PC-3 (cell line): Measurements from ENCODE around the gene SELENOM. TPM values are rescaled to one million over a fixed set of nuclear protein-coding genes. Genes with fewer than 3 reads are reported as not detected.

Experiments used
- ATAC-seq: fragments of 200-7000 bp; cut with Tn5 transposase; 2 replicates; pipeline ENCODE4 v1.9.1; 2020; ENCODE audit warnings: mild to moderate bottlenecking, moderate library complexity
- BruUV-seq: library from RNA; stranded (reverse); fragments of 400-500 nt; replicated peaks from 2 replicates; lab custom pipeline; 2021; lab: Mats Ljungman, UMichigan
- CTCF ChIA-PET: fragments of 300-600 bp; sonication (Branson Sonifier 250); formaldehyde crosslinking; loops from one replicate; lab custom pipeline; 2022; ENCODE audit warnings: antibody characterized with exemption; lab: Charles Lee
- POLR2A ChIA-PET: fragments of 300-600 bp; sonication (Branson Sonifier 250); formaldehyde crosslinking; loops from one replicate; lab custom pipeline; 2022; ENCODE audit warnings: antibody characterized with exemption; ENCODE audit not compliant: unreplicated experiment; lab: Charles Lee
- DNase-seq: peaks from one replicate; pipeline ENCODE4 v3.0.0-alpha.2; 2015
- H2AFZ ChIP-seq: fragments of 300-600 bp; sonication (generic); 2 replicates; pipeline ENCODE4 v1.6.0; 2016; ENCODE audit warnings: antibody characterized with exemption, low read length
- H3F3A ChIP-seq: fragments of 300-600 bp; sonication (generic); one replicate; pipeline ENCODE4 v1.6.0; 2017; ENCODE audit warnings: antibody characterized with exemption, low read length, control low read depth, mild to moderate bottlenecking; ENCODE audit not compliant: unreplicated experiment
- H3K27ac ChIP-seq: fragments of 300-600 bp; sonication (generic); 2 replicates; pipeline ENCODE4 v1.5.1; 2016; ENCODE audit warnings: mild to moderate bottlenecking, low read length
- H3K27me3 ChIP-seq: fragments of 300-600 bp; sonication (generic); 2 replicates; pipeline ENCODE4 v1.6.1; 2016; ENCODE audit warnings: low read length, mixed read lengths
- H3K36me3 ChIP-seq: fragments of 300-600 bp; sonication (generic); 2 replicates; pipeline ENCODE4 v1.6.1; 2016; ENCODE audit warnings: low read depth, mixed run types, low read length, mixed read lengths
- H3K4me1 ChIP-seq: fragments of 300-600 bp; sonication (generic); 2 replicates; pipeline ENCODE4 v1.5.1; 2016; ENCODE audit warnings: low read length; ENCODE audit not compliant: insufficient read depth
- H3K4me2 ChIP-seq: fragments of 300-600 bp; sonication (generic); 2 replicates; pipeline ENCODE4 v1.6.0; 2016; ENCODE audit warnings: low read length
- H3K4me3 ChIP-seq: fragments of 300-600 bp; sonication (generic); 2 replicates; pipeline ENCODE4 v1.5.1; 2016; ENCODE audit warnings: mild to moderate bottlenecking, low read length, mixed read lengths
- H3K79me2 ChIP-seq: fragments of 300-600 bp; sonication (generic); 2 replicates; pipeline ENCODE4 v1.6.1; 2017; ENCODE audit warnings: low read length, mixed read lengths
- H3K9ac ChIP-seq: fragments of 300-600 bp; sonication (generic); 2 replicates; pipeline ENCODE4 v1.6.0; 2016; ENCODE audit warnings: mild to moderate bottlenecking, low read length
- H3K9me2 ChIP-seq: fragments of 300-600 bp; sonication (generic); replicated peaks from 2 replicates; pipeline ENCODE4 v1.6.1; 2016; ENCODE audit warnings: mixed run types, low read length, mixed read lengths
- H3K9me3 ChIP-seq: fragments of 300-600 bp; sonication (generic); 2 replicates; pipeline ENCODE4 v1.6.1; 2016; ENCODE audit warnings: low read length, mixed read lengths
- H4K20me1 ChIP-seq: fragments of 300-600 bp; sonication (generic); 2 replicates; pipeline ENCODE4 v1.6.1; 2016; ENCODE audit warnings: low read length, mixed read lengths
- EZH2 ChIP-seq: fragments of 300-600 bp; sonication (generic); IDR thresholded peaks from one replicate; pipeline ENCODE4 v1.6.1; 2017; ENCODE audit warnings: antibody characterized with exemption, mild to moderate bottlenecking, low read length; ENCODE audit not compliant: unreplicated experiment
- EZH2phosphoT487 ChIP-seq: fragments of 300-600 bp; sonication (generic); IDR thresholded peaks from 2 replicates; pipeline ENCODE4 v1.6.1; 2018; ENCODE audit warnings: mild to moderate bottlenecking, antibody characterized with exemption, low read length, borderline replicate concordance
- intact Hi-C: fragments of 100-400 bp; cut with micrococcal nuclease; formaldehyde crosslinking; loops from 2 replicates; pipeline ENCODE4 v1.9.0; 2023
- total RNA-seq: library from RNA; depleted of rRNA; stranded (reverse); fragments of >200 nt; gene quantifications from 2 replicates; pipeline ENCODE4 v1.2.3, GENCODE V29; 2014; rRNA removed
- TF ChIP-seq, protein P1 (sequence below): fragments of 300-600 bp; sonication (generic); conservative IDR thresholded peaks from 2 replicates; pipeline ENCODE4 v1.5.1; 2017; ENCODE audit warnings: antibody characterized with exemption, low read depth, mild to moderate bottlenecking, low read length

Gene SELENOM
- total RNA-seq, 1 experiment from 2014 or later: 36.8 TPM

DNA sequence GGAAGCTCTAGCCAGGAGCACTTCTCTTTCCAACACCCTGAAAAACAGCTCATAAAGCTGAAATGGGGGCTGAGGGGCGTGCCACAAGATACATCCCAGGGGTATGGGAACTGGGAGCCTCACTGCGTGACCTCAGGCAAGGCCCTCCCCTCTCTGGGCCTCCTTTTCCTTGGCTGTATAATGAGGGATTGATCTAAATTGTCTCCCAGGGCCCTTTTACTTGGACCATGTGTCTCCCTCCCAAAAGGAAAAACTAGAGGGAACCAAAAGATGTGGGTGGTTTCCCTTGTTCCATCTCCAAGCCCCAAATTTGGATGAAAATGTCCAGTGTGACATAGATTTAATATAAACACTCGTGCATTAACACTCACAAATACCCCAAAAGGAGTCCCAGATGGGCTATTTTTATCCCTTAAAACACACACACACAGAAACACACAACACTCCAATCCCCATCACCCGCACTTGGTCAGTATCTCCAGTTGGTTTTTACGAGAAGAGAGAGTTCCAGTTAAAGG is 52.2 kb downstream of the SELENOM start:
- no peak for DNase-seq
- no peaks in the 10 kb centered on the region for H3K9me2 ChIP-seq
- H3K4me1 ChIP-seq: peaks cover 11% of the 10 kb centered on the region; the same call in 1 of the 2 replicates
- BruUV-seq: no TSS peak
- POLR2A ChIA-PET: interaction anchor here (0.6 kb wide), 1 partner anchor 27 kb away, joined by 3 read pairs; no protein-coding TSS in a partner anchor
- no peak overlapping the region for H2AFZ ChIP-seq
- no peaks in the 10 kb centered on the region for H3F3A ChIP-seq
- H3K4me3 ChIP-seq: no peak overlapping the region
- no peaks in the 10 kb centered on the region for H4K20me1 ChIP-seq
- no peaks in the 10 kb centered on the region for H3K27me3 ChIP-seq
- peak overlapping the region; percentile 33; the same call in 1 of the 2 replicates for H3K4me2 ChIP-seq
- ATAC-seq: no peak
- intact Hi-C loops: no loop called here
- no peaks in the 10 kb centered on the region for H3K36me3 ChIP-seq
- no peaks in the 10 kb centered on the region for H3K9me3 ChIP-seq
- H3K79me2 ChIP-seq: no peaks in the 10 kb centered on the region
- H3K27ac ChIP-seq: peak overlapping the region; percentile 23; the same call in 1 of the 2 replicates
- TF ChIP-seq EZH2phosphoT487 (no peak), EZH2 (no peak)
- TF ChIP-seq, protein P1, sequence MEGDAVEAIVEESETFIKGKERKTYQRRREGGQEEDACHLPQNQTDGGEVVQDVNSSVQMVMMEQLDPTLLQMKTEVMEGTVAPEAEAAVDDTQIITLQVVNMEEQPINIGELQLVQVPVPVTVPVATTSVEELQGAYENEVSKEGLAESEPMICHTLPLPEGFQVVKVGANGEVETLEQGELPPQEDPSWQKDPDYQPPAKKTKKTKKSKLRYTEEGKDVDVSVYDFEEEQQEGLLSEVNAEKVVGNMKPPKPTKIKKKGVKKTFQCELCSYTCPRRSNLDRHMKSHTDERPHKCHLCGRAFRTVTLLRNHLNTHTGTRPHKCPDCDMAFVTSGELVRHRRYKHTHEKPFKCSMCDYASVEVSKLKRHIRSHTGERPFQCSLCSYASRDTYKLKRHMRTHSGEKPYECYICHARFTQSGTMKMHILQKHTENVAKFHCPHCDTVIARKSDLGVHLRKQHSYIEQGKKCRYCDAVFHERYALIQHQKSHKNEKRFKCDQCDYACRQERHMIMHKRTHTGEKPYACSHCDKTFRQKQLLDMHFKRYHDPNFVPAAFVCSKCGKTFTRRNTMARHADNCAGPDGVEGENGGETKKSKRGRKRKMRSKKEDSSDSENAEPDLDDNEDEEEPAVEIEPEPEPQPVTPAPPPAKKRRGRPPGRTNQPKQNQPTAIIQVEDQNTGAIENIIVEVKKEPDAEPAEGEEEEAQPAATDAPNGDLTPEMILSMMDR: no peak
- no peak overlapping the region for H3K9ac ChIP-seq
- CTCF ChIA-PET: no interaction called here

Other genes starting within 250 kb of the SELENOM start
- 12.0 and 29.9 TPM in 2 replicates for gene MORC2, start 138.8 kb downstream of the SELENOM start, total RNA-seq
- gene TUG1, start 138.3 kb downstream of the SELENOM start, total RNA-seq: 35.1 and 44.1 TPM in 2 replicates
- gene SMTN, start 26.2 kb downstream of the SELENOM start, total RNA-seq: 145 and 167 TPM in 2 replicates
- gene INPP5J, start 15.4 kb upstream of the SELENOM start, total RNA-seq: 2.1 and 3.1 TPM in 2 replicates
- not detected in 2 replicates for gene PLA2G3, start 32.9 kb upstream of the SELENOM start, total RNA-seq
- 15.3 and 15.8 TPM in 2 replicates for gene RNF185, start 52.6 kb upstream of the SELENOM start, total RNA-seq
- 13.2 and 17.2 TPM in 2 replicates for gene LIMK2, start 104.7 kb upstream of the SELENOM start, total RNA-seq
- 1.5 and 1.9 TPM in 2 replicates for gene PIK3IP1, start 184.9 kb upstream of the SELENOM start, total RNA-seq
- gene PATZ1, start 238.8 kb upstream of the SELENOM start, total RNA-seq: 31.3 and 40.7 TPM in 2 replicates